Measurements from ENCODE around the gene RTP3.

RTP3 gene

DNA sequence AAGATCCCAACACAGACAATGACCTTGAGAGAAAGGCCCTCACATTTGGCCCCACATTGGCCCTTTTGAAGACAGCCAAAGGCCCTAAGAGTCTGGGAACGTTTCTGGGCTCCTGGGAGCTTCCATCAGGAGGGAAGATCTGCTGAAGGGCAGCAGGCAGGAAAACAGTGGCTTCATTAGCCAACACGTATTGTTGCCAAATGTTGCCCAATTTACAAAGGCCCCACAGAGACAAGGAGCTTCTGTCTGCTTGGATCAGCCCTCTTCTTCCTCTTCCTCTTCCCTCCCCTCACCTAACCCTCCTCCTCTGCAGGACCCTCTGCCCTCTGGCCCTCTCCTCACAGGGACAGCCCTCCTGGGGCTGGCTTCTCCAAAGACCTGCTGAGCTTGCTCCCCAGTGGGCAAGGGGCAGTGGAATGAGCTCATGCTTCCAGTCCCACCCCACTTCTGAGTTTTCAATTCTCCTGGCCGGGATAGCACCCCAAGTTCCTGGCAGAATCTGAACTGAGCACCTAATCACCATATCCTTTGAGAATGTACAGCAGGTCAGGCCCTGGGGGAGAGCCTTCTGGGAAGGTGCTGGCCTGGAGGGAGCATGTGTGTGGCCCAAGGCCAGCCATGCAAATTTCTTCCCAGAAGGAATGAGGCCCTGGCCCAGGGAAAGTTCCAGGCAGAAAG lies 28.0 kb upstream of the RTP3 start:
- DNase-seq (ENCODE audit: low spot score) = no peak

DNA sequence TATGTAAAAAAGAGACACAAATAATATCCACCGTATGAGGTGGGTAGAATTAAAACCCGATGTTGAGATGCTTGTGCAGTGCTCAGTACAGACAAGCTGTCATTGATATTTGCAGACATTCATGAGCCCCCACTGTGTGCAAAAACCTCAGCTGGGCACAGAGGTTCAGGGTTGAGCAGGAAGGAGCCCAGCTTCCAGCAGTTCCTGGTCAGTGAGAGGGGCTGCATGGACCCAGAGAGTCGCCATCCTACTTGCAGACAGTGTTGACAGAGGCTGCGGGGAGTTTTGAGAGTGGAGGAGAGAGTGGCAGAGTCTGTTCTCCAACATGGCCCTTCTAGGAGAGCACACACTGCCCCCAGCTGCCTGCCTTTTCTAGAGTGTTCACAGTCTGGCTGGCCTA lies 26.9 kb upstream of the RTP3 start:
- no peak for DNase-seq (ENCODE audit: low spot score)

DNA sequence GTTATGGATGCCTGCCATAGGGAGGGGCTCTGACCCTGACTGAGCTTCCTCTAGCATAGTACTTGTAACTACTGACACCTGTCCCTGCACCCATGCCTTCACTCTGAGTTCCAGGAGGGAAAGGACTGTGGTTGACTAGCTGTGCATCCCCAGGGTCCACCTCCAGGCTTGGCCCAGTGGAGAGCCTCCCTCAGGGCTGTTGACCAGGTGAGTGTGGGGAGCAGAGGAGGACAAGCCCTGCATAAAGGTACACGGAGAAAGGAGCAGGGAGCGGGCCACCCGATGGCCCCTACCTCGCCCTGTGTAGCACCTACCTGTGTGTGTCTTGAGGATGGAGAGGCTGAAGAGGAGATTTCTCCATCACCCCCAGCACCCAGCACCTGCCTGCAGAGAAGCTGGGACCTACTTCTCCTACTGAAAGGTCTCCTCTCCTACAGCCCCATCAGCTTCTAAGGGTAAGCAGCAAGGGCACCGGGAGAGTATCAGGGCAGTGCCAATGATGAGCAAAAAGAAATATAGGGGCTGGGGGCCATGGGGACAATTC lies 26.3 kb upstream of the RTP3 start:
- no peak for DNase-seq (ENCODE audit: low spot score)

DNA sequence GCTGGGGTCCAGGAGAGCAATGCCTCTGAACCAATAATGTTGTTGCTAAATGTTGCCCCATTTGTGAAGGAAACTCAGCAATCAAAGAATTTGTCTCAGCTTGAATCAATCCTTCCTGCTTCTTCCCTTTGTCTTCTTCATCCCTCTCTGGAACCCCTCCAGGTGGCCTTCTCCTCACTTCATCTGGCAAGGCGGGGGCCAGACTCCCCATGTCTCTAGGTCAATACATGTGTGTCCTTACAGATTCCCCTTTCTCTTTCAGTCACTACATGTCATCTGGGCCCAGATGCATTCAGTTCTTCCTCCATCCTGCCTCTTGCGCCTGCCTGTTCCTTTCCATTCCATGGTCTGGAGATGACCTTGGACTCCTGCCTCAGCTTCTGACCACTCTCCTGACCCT lies 25.0 kb upstream of the RTP3 start:
- DNase-seq (ENCODE audit: low spot score) = no peak

DNA sequence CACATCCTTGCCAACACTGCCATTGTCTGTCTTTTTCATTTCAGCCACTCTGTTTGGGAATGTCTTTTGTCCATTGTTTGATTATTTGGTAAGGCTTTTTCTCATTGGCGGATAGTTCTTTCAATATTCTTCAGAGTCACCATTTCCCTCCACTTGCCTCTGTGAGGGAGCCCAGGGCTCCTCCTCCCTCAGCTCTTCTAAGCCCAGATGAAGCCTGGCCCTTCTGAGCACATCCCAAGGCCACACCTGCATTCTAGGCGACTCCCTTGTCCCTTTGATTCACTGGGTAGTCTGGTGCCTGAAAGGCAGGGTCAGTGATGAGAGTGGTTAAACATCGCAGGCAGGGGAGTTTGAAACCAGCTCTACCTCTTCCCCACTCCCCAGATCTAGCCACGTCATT lies 20.6 kb upstream of the RTP3 start:
- DNase-seq (ENCODE audit: low spot score) = no peak

DNA sequence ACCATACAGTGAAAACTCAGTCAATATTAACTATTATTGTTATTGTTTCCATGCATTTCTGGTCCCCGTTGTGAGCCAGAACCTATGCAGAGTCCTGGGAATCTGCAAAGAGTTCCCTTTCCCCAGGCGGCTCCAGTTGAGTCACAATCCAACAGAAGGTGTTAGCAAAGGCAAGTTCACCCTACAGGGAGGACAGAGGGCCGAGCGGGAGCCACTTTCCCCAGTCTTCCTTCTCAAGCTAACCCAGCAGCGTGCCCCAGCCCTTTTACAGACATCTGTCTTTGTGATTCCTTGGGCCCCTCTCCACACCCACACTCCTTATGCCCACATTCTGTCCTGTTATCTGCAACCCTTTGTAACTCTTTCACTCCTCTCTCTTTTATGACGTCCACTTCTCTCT lies 20.0 kb upstream of the RTP3 start:
- DNase-seq (ENCODE audit: low spot score) = no peak

DNA sequence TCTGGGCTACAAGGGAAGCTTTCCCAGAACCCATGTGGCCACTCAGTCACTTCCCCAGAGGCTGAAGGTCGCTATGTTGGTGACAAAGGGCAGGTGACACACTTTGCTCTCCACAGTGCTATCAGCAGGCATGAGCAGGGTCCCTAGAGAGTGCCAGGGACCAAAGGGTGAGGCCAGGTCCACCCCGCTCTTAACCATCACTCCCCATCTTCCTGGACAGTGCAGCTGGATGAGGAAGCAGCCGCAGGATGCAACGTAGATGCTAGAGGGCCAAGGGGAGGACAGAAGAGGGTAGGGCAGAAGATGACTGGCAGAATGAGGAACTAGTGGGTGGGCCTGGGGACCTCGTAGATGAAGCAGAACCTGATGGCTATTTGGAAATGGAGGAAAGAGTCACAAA lies 19.4 kb upstream of the RTP3 start:
- no peak for DNase-seq (ENCODE audit: low spot score)

DNA sequence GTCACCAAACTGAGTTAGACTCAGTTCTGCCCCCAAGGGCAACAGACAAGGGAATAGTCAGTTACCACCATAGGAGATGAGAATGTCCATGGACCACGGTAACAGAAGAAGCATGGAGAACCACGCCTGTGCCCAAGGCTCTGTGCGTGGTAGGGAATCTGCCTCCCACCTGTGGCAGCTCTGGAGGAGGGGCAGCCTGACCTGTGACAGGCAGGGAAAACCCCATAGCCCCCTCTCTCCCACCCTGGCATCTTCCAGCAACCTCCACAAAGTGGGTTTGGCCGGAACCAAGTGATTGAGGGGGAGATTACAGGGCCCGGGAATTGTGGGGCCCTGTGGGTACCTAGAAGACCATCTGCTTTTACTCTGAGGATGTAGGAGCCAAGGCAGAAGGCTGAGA lies 18.8 kb upstream of the RTP3 start:
- no peak for DNase-seq (ENCODE audit: low spot score)

DNA sequence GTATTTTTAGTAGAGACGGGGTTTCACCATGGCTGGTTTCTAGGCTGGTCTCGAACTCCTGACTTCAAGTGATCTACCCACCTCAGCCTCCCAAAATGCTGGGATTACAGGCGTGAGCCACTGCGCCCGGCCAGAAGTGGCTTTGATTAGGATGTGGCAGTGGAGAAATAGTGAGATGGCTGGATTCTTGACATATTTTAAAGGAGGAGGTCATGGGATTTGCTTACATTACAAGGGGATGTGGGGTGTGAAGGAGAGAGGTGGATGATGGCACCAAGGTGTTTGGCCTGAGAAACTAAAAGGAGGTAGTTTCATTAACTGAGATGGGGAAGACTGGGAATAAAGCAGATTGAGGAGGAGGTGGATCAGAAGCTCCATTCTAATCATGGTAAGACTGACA lies 18.1 kb upstream of the RTP3 start:
- DNase-seq (ENCODE audit: low spot score) = no peak

DNA sequence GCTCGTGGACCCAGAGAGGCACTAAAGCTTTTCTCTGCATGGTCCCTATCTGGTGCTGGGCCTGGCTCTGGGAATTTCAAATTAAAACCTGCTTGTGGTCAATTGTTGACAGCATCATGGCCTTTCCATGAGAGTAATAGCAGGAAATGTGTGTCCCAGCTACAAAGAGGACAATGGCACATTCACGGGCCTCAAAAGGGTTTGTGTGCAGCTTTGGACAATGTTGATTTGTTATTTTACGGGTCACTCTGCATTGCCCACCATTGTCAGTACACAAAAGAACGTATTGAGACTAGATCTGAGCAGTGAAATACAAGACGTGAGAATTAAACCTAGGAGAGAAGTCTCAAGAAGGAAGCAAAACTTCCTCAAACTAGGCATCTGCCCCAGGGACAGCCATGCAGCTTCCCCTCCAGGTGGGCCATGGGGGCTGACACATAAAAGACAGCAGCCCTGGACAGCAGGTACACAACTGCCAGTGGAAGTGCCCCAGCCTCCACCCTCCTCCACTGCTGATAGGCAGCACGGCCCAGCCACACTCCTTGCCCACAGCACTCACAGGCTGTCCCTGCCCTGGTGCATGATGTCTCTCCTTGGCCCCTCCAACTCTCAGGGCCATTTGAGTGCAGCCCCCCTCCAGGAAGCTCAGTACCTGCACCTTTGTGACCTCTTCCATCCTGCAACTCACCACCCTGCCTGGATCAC lies 17.1 kb upstream of the RTP3 start:
- DNase-seq (ENCODE audit: low spot score) = no peak

DNA sequence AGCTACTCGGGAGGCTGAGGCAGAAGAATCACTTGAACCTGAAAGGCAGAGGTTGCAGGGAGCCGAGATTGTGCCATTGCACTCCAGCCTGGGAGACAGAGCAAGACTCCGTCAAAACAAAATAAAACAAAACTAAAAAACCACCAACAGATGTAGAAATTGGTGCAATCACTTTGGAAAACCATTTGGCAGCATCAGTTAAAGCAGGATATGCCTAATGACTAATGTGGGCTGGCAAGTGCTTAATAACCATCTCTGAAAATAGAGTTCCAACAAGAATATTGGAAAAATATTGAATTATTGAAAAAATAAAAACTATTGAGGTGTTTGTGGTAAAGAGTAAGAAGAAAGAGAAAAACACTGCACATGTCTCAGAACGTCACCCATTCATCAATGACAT lies 16.1 kb upstream of the RTP3 start:
- DNase-seq (ENCODE audit: low spot score) = peak; percentile 31

DNA sequence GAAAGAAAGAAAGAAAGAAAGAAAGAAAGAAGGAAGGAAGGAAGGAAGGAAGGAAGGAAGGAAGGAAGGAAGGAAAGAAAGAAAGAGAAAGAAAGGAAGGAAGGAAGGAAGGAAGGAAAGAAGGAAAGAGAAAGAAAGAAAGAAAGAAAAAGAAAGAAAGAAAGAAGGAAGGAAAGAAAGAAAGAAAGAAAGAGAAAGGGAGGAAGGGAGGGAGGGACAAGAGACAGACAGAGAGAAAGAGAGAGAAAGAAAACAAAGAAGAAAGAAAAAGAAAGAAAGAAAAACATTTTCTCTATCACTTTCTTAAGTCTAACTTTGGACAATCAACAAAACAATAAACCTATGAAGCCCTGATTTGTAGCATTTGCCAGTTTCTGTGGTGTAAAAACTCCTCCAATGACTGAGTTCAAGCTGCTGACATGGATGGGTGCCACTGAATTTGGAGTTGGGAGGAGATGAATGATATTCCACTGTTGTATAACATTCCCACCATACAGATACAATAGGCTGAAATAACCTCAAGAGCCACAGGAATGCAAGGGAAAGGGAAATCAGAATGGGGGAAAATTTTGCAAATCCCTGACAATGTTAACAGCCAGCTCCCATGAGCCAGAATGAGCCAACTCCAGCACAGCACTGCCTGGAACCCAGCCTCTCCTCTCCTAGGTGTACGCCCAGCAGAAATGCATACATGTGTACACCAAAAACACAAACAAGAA lies 15.0 kb upstream of the RTP3 start:
- DNase-seq (ENCODE audit: low spot score) = peak; percentile 86

DNA sequence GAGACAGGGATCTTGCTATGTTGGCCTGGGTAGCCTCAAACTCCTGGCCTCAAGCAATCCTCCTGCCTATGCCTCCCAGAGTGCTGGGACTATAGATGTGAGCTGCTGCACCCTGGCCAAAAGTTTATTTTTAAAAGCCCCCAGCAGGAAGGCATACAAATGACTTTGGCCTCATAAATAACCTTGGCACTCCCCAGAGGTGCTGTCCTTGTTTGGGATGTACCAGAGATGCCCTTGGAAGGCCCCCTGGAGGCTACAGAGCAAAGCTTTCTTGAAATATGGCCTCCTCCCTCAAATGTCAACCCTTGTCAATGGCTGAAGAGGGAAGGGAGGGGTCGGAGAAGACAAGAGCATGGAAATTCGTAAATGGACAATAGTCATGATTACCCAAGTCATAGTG lies 14.0 kb upstream of the RTP3 start:
- DNase-seq (ENCODE audit: low spot score) = no peak

DNA sequence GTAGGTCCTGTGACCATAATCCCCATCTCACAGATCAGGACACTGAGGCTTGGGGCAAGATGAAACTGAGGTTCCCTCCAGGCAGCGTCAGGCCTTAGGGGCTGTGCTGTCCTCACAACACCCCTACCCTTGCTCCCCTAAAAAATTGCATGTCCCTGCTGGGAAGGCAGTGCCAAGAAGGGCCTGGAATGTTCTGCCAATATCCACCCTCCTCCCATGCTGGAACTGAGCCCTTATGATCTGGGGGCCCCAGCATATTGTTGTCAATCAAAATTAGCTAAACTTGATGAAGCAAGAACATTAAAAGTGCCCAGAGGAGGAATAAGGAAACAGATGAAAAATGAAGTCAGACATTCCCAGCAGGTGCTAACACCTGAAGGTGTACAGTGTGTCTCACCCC lies 13.4 kb upstream of the RTP3 start:
- DNase-seq (ENCODE audit: low spot score) = no peak

DNA sequence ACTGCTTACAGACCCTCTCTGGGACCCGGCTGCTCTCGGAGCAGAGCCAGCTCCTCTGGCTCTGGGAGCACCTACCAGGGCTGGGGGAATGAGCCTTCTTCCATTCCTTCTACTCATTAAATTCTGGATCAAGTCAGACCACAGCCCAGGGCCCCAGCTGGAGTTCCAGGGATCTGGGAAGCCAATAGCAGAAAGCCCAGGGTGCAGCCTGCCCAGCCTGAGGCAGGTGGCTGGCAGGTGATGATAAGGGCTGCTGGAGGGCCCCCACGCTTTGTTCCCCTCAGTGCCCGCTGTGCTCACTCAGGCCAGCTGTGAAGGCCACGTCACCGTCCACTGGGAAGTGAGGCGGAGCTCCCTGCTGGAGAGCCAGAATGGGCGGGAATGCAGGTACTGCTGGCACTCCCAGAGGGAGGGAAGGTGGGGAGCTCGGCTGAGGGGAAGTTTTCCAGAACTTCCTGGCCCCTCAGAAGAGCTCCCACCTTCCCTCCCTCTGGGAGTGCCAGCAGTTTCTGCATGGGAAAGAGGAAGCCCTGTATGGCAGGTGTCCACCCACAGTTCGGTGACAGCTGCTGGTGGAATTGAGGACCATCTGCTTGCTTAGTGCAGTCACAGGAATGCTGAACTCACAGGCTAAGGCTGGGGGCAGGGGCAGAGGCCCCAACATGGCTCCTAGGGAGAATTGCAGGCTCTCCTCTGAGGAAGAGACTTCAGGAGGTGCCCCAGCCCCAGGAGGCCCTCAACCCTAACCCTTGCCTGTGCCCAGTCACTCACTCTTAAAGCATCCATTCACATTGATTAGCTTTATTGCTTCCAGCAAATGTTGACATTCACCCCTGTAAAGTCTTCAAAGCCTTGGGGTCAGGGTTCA lies 12.6 kb upstream of the RTP3 start:
- no peak for DNase-seq (ENCODE audit: low spot score)

DNA sequence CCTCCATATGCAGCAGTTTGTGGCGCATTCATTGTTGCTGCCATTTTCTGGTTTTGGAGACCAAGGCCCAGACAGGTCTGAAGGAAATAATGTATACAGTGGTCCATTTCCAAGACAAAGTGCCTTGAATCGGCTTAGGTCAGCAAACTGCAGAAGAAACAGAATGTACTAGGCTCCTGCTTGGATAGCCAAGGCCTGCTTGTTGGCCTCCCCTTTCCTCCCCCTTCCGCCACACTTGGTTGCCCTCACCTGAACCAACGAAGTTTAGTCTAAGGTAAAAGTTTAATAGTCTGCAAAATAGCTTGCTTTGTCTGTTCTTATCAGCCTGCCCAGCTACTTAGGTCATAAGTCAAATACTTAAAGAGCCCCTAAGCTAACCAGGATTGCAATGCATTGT lies 12.0 kb upstream of the RTP3 start:
- DNase-seq (ENCODE audit: low spot score) = no peak

DNA sequence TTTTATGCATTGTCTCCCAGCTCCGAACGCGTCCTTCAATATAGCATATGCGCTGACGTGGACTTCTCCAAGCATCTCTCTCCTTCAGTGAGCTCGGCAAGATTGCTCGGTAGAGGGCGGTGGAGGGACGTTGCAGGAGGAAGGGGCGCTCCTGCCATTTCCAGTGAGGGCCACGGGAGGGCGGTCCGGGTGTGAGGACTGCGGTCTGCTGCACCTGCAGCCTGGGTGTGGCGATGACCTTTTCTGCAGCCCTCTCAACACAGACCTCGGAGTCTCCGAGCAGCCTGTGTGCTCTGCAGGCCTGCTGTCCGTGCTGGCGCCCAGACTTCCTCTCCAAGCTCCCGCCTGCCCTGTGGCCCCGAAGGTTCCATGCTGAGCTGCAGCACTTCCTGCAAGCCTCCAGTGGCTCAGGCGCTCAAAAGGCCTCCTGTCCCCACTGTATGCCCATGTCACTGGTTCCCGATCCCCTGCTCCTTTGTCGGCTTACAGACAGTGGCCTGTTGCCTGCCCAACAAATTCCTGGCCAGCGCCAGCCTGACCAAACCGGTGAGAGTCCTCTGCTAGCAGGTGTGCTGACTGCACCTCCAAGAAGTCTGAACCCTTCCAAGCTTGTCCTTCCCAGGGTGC lies 8.9 kb upstream of the RTP3 start:
- DNase-seq (ENCODE audit: low spot score) = peak; percentile 89

DNA sequence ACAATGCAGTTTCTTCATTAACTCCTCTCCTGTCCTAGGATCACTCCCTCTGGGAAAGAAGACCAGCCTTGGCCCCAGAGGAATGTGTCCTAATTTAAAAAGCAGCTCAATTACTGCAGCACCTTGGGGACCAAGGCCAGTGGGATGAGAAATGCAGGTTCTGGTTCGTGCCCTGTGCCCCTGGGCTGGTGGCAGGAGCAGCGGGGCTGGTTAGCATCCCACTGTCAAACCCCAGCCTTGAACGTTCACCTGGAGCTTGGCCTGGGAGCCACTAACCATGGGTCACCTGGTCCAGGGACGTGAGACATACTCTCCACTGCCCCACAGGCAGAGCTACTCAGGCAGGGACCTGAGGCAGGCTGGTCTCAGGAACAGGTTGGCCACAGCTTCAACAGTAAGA lies 8.4 kb upstream of the RTP3 start:
- DNase-seq (ENCODE audit: low spot score) = no peak

DNA sequence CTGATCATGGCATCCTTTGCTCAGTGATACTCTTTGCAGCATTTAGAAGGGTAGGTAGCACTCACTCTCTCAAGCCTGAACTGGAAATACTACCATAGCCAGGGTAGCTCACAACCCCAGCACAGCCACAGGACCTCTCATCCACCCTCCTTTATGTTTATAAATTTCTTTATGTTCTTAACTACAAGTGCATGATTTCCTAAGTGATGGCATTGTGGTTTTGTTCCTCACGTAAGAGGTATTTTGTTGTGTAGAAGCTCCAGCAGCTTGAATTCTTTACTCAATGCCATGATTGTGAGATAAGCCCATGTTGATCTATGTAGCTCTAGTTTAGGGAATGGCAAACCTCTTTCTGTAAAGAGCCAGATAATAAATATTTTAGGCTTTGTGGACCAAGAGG lies 7.9 kb upstream of the RTP3 start:
- peak; percentile 36 for DNase-seq (ENCODE audit: low spot score)

DNA sequence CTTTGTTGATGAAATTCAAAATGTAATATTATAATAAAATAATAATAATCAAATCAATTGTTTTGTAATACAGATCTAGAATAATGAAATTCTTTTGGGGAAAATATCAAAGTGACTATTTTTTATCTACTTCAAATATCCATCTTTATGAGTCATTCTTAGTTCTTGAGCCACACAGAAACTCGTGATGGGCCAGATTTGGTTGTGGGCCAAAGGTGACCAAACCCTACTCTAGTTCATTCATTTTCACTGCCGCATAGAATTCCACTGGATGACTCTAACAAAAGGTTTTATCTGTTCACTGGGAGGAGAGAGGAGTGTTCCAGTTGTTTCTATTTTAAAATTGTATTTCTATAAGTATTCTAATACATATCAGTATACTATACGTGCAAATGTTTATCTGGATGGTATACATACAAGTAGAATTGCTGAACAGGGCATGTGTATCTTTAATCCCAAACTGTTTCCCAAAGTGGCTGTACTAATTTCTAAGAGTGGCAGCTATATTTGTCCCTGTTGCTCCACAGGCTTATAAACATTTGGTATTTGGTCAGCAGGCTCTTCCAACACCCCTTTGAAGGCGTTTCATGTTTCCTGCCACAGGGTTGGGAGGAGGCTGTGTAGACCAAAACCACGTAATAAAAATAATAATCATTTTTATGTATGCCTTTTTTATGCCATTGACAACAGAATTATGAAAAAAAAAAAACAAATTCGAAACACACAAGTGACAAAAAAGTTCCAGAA lies 7.3 kb upstream of the RTP3 start:
- peak; percentile 40 for DNase-seq (ENCODE audit: low spot score)

Measured in AG08395 (cell line).